Duodenal mucosa (tissue), 2 donors: ENCODE data around the gene DDX41.
"Not testable (repeated sequence)": the region's sequence is repeated elsewhere in the genome, so short reads cannot be mapped to it uniquely, and the experiment has no call there.

Experiments
- H3K27ac ChIP-seq: one replicate; pipeline ENCODE4 v1.7.0; 2013; ENCODE audit warnings: low read depth, low read length
- H3K27me3 ChIP-seq, 2 donors: one replicate each; pipeline ENCODE4 v1.7.0; 2013; ENCODE audit warnings: low read length in 2 of 2, control low read depth in 1 of 2; ENCODE audit not compliant: insufficient read depth in 2 of 2, control insufficient read depth in 1 of 2
- H3K36me3 ChIP-seq, 2 donors: one replicate each; pipeline ENCODE4 v1.7.0; 2013; ENCODE audit warnings: low read length in 2 of 2, control low read depth in 1 of 2; ENCODE audit not compliant: insufficient read depth in 2 of 2, control insufficient read depth in 1 of 2
- H3K4me1 ChIP-seq, 2 donors: one replicate each; pipeline ENCODE4 v1.7.0; 2013; ENCODE audit warnings: low read length in 2 of 2, control low read depth in 1 of 2; ENCODE audit not compliant: insufficient read depth in 2 of 2, control insufficient read depth in 1 of 2
- H3K4me3 ChIP-seq, 2 donors: one replicate each; pipeline ENCODE4 v1.7.0; 2013; ENCODE audit warnings: low read length in 2 of 2, low read depth in 1 of 2
- H3K9ac ChIP-seq, 2 donors: one replicate each; pipeline ENCODE4 v1.7.0; 2013; ENCODE audit warnings: low read length in 2 of 2, low read depth in 1 of 2
- H3K9me3 ChIP-seq, 2 donors: one replicate each; pipeline ENCODE4 v1.7.0; 2013; ENCODE audit warnings: low read length in 2 of 2, control low read depth in 1 of 2; ENCODE audit not compliant: control insufficient read depth in 1 of 2

Gene DDX41

DNA sequence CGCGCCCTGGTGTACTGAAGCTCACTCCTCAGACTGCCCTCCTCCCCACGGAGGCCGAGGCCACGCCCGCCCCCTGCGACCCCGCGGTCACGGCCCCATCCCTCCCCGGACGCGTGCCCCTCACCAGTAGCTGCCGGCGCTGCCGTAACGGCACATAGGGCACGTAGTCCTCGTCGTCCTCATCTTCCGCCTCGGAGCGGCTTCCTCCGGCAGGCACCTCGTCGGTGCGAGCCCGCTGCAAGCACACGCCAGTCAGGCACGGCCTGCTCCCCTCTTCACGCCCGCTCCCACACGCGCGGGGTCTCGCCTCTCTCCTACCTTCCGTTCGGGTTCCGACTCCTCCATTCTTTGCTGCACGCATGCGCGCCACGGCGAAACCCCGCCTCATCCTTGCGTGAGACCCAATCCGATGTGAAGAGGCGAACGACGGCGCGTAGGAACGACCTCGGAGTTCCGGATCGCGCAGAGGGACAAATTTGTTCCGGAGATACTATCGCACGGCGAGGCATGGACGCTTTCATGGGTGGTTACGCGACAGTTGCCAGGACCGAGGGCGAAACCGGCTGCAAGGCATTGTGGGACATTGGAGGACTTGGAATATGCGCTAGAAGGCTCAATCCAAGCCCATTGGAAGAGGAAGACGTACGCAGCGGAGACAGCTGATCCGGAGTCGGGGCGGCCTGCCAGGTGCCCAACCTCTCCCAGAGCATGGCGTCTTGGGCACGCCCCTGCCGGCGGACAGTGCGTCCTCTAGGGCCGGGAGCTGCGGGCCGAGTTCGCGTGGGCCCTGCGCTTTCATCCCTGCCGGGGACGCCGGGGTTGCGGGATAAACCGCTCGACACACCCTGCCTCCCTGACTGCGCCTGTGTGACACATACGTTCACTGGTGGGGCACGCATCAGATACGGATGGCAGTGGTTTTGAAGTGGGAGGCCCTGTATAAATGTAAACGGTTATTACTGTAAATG, at the start of gene DDX41:
Gene DDX41, minus strand, starts transcription at position 361 of the 968 bp plus-strand sequence. Its CDS starts 16 bp downstream, at position 345.
- Histone ChIP-seq H3K27me3 (no peaks in the 10 kb centered on the region), H3K36me3 (peaks cover 33 to 65% of the 10 kb centered on the region in 2 donors), H3K4me3 (peak within 1 kb of the TSS; percentile 97 to 100), H3K4me1 (peaks cover 17 to 24% of the 10 kb centered on the region in 2 donors), H3K9me3 (no peaks in the 10 kb centered on the region), H3K9ac (peak within 1 kb of the TSS; percentile 84 to 95), H3K27ac (peak within 1 kb of the TSS; percentile 78)

DNA sequence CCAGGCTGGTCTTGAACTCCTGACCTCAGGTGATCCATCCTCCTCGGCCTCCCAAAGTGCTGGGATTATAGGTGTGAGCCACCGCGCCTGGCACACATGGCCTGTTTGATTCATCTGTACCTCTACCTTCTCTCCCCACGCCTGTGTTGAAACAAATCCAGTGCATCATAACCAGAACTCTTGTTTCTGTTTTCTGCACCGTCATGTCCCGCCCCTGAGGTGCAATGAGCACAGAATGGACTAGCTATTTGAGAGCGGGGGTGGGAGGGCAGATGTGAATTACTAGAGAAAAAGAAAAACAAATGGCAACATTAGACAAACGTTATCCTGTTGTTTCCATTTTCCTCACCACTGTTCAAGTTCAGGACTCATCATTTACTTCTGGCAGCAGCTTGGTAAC, 48.3 kb upstream of the DDX41 start:
- Histone ChIP-seq H3K36me3 (no peaks in the 10 kb centered on the region), H3K4me1 (no peaks in the 10 kb centered on the region), H3K9ac (no peak overlapping the region), H3K9me3 (no peaks in the 10 kb centered on the region), H3K27me3 (no peaks in the 10 kb centered on the region), H3K4me3 (no peak overlapping the region), H3K27ac (no peak overlapping the region)

DNA sequence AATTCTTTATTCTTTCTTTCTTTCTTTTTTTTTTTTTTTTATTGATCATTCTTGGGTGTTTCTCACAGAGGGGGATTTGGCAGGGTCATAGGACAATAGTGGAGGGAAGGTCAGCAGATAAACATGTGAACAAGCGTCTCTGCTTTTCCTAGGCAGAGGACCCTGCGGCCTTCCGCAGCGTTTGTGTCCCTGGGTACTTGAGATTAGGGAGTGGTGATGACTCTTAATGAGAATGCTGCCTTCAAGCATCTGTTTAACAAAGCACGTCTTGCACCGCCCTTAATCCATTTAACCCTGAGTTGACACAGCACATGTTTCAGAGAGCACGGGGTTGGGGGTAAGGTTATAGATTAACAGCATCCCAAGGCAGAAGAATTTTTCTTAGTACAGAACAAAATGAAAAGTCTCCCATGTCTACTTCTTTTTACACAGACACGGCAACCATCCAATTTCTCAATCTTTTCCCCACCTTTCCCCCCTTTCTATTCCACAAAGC, 42.7 kb upstream of the DDX41 start:
- H3K27ac ChIP-seq, H3K9me3 ChIP-seq, H3K9ac ChIP-seq, H3K36me3 ChIP-seq, H3K27me3 ChIP-seq, H3K4me3 ChIP-seq: not testable (repeated sequence)
- H3K4me1 ChIP-seq = peaks cover 13 to 15% of the 10 kb centered on the region in 2 donors

DNA sequence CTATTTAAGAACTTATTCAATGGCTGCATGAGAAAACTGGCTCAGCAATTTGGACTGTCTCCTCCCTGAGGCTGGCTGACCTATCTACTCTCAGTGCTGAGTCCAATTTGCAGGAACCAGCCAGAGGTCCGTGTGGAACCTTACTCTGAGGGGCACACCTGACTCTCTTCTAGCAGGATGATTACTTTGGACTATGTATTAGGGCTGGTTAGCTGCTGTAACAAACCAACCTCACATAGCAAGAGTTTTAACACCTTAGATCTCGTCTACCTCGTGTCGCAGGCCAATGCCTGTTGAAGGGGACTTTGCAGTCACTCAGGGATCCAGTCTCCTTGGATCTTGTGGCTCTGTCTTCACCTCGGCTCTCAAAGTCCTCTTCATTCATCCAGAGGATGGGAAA, 41.0 kb upstream of the DDX41 start:
- H3K9me3 ChIP-seq = no peaks in the 10 kb centered on the region
- no peaks in the 10 kb centered on the region for H3K36me3 ChIP-seq
- no peaks in the 10 kb centered on the region for H3K27me3 ChIP-seq
- no peak overlapping the region for H3K9ac ChIP-seq
- H3K27ac ChIP-seq = no peak overlapping the region
- no peak overlapping the region for H3K4me3 ChIP-seq
- H3K4me1 ChIP-seq = peaks cover 20 to 24% of the 10 kb centered on the region in 2 donors

DNA sequence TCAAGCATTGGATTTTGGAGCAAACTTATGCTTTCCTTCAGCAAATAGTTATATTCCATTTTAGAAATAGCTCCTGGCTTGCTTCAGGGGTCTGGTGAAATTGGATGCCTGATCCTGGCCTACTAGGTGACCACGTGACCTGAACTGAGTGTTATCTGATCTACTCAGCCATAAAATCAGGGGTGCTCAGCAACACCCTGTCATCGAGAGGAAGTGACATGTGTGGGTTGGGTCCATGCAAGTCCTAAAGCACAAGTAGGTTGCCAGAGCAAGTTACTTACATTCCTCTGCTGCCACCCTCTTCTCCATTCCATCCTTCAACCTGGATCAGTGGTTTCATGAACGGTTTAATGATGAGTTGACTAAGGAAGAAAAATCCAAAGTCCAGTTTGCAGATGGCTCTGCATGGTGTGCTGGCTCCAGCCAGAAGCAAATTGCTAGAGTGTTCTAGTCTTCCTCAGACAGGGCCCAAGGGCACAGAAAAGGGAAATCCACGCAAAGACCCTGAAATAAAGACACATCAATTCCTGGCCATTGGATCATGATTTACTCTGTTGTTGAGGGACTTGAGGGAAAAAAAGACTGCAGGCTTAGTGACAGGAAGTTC, 40.4 kb upstream of the DDX41 start:
- Histone ChIP-seq H3K36me3 (peaks cover 0 to 2% of the 10 kb centered on the region in 2 donors), H3K27ac (no peak overlapping the region), H3K27me3 (no peaks in the 10 kb centered on the region), H3K4me3 (no peak overlapping the region), H3K4me1 (peaks cover 27 to 30% of the 10 kb centered on the region in 2 donors), H3K9me3 (no peaks in the 10 kb centered on the region), H3K9ac (no peak overlapping the region)

DNA sequence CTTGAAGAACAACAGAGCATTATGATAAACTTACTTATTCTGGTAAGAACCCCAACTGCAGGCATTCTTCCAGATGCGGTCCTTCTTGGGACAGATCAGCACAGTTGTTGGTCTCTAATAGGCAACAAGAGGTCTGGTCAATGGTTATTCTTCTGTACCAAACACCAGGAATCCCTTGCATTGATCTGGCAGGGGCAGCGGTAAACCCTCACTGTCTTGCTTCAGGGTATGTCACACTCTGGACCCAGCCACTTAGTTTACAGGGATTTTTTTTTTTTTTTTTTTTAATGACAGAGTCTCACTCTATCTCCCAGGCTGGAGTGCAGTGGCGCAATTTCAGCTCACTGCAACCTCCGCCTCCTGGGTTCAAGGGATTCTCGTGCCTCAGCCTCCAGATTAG, 38.9 kb upstream of the DDX41 start:
- Histone ChIP-seq H3K27ac (no peak overlapping the region), H3K4me3 (no peak overlapping the region), H3K4me1 (peaks cover 27 to 30% of the 10 kb centered on the region in 2 donors), H3K27me3 (no peaks in the 10 kb centered on the region), H3K36me3 (peaks cover 0 to 15% of the 10 kb centered on the region in 2 donors), H3K9ac (no peak overlapping the region), H3K9me3 (no peaks in the 10 kb centered on the region)

DNA sequence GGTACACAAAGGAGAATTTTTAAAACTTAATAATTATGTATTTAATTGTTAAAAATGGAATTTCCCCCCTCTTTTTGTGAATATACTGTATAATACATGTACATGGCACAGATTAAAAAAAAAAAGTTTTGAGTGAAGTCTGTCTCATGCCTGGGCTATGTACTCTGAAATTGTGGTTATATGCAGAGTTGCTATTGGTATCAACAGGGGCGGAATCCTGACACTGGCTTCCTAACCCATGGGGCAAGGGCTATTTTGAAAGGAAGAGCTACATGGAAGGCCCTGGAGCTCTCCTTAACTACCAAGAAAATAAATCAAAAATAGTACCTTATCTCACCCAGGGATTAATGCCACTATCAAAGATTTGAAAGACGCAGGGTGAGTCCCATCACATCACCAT, 38.5 kb upstream of the DDX41 start:
- H3K27ac ChIP-seq = no peak overlapping the region
- H3K9me3 ChIP-seq = no peaks in the 10 kb centered on the region
- H3K9ac ChIP-seq = peak overlapping the region in 1 of 2 donors; percentile 76
- peaks cover 27 to 30% of the 10 kb centered on the region in 2 donors for H3K4me1 ChIP-seq
- no peaks in the 10 kb centered on the region for H3K27me3 ChIP-seq
- peak overlapping the region; percentile 96 for H3K4me3 ChIP-seq
- H3K36me3 ChIP-seq = peaks cover 0 to 15% of the 10 kb centered on the region in 2 donors

DNA sequence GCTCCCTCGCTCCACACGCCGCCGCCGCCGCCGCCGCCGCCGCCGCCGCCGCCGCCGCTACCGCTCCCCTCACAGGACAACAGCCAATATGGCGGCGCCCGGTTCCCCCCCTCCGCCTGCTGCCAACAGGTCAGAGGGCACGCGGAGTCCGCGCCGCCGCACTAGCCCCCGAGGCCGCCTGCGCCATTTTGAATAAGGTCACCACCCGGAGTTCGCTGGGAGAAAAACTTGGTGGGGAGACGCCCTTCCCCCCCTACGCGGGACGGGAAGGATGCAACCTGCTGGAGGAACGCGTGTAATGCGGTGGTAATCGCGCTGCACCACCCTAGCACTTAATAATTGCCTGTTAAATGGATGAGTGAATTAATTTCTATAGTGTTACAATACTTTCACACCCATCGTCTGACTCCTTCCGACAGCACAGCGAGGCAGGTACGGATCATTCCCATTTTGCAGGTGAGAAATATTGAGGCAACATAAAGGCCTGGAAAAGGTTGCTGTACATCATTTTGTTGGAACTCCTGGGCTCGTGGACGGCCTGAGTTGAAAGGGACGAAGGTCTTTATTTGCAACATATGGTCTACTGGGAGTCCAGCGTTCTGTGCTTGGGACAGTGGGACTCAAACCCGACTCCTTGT, 37.8 kb upstream of the DDX41 start, which contains the start of gene FAM193B:
Gene FAM193B, minus strand, starts transcription at position 90 of the 638 bp plus-strand sequence. CDS start 105 bp downstream, outside the sequence.
- Histone ChIP-seq H3K27ac (peak within 1 kb of the TSS; percentile 54), H3K9me3 (no peaks in the 10 kb centered on the region), H3K4me3 (peak within 1 kb of the TSS; percentile 96)

DNA sequence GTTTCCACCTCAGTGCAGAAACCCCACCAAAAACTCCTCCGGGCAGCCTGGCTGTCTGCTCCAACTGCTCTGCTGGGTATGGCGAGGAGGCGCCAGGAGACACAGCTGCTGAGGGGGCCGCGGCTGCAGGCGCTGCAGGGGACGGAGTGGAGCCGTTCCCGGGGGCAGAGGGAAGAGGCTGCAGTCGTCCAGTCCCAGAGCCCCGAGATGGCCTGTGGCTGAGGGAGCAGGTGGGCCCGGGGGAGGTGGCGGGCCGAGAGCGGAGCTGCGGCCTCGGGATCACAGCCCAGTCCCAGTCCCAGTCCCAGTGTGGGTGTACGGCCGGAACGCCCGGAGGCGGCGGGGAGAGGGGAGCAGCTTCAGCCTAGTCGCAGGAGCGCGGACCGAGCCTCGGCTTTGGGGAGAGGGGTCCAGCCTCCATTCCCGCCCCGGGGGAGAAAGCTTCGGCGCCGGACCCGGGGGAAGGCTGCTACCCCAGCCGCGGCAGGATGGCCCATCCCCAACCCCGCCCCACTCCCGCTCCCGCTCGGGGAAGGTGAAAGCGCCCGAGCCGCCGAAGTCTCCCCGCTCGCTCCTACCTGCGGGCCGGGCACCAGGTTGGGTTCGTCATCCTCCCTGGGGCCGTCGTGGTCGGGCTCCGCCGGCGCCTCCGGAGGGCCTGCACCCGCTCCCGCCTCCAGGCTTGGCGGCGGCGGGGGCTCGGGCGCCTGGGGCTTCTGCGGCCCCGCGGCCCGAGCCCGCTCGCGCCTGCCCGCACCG, 37.1 kb upstream of the DDX41 start:
- H3K27me3 ChIP-seq = no peaks in the 10 kb centered on the region
- peak overlapping the region; percentile 62 to 72 for H3K9ac ChIP-seq
- peak overlapping the region; percentile 79 to 82 for H3K4me3 ChIP-seq
- peaks cover 27 to 30% of the 10 kb centered on the region in 2 donors for H3K4me1 ChIP-seq
- peak overlapping the region; percentile 54 for H3K27ac ChIP-seq
- H3K9me3 ChIP-seq = no peaks in the 10 kb centered on the region
- H3K36me3 ChIP-seq = peaks cover 0 to 15% of the 10 kb centered on the region in 2 donors

More for the DNA sequence above, 37.8 kb upstream of the DDX41 start, which contains the start of gene FAM193B:
- Histone ChIP-seq H3K4me1 (peaks cover 27 to 30% of the 10 kb centered on the region in 2 donors), H3K27me3 (no peaks in the 10 kb centered on the region), H3K9ac (peak within 1 kb of the TSS; percentile 62 to 76), H3K36me3 (peaks cover 0 to 15% of the 10 kb centered on the region in 2 donors)
